SK-N-SH (cell line): ENCODE measurements around the gene RNF144B. TPM values are rescaled to one million over a fixed set of nuclear protein-coding genes. Genes with fewer than 3 reads are reported as not detected.
A peak's percentile ranks its signal among the peaks of the same experiment; 100 is the strongest.

Source experiments
- CTCF ChIA-PET: fragments of 300-600, 350-600 bp; formaldehyde crosslinking; extraction: SDS; loops from one replicate; lab custom pipeline; 2021; lab: Yijun Ruan, JAX
- POLR2A ChIA-PET: fragments of 350-600 bp; sonication (Branson Sonifier 250); formaldehyde crosslinking; extraction: SDS; loops from one replicate; lab custom pipeline; 2020; ENCODE audit warnings: antibody characterized with exemption, inconsistent platforms; lab: Yijun Ruan, JAX
- DNase-seq: peaks from one replicate; pipeline ENCODE4 v3.0.0; 2012
- H2AFZ ChIP-seq: fragments of 200-600 bp; sonication (generic); 2 replicates; pipeline ENCODE4 v1.8.1; 2016; ENCODE audit warnings: antibody characterized with exemption, mild to moderate bottlenecking, low read depth
- H3F3A ChIP-seq: fragments of 200-600 bp; sonication (generic); replicated peaks from 2 replicates; pipeline ENCODE3; 2016; ENCODE audit warnings: antibody characterized with exemption, mild to moderate bottlenecking; ENCODE audit not compliant: insufficient read depth
- H3K27ac ChIP-seq, 2 experiments: fragments of 200-500 bp in 1 of 2; fragments of 200-600 bp in 1 of 2; sonication (Bioruptor generic) in 1 of 2; sonication (generic), shearing (Covaris generic) in 1 of 2; 2 replicates each; pipeline versions ENCODE4 v1.5.1 to v1.6.1; 2014 to 2016; ENCODE audit warnings: low read depth in 2 of 2, inconsistent platforms in 1 of 2, low read length in 1 of 2, mild to moderate bottlenecking in 1 of 2, mixed read lengths in 1 of 2
- H3K27me3 ChIP-seq: fragments of 200-600 bp; sonication (generic), shearing (Covaris generic); 2 replicates; pipeline ENCODE4 v1.6.1; 2016; ENCODE audit warnings: mixed run types; ENCODE audit not compliant: insufficient read depth
- H3K36me3 ChIP-seq, 2 experiments: fragments of 200-500 bp in 1 of 2; fragments of 200-600 bp in 1 of 2; sonication (Bioruptor generic) in 1 of 2; sonication (generic) in 1 of 2; replicated peaks in 1 of 2; 2 replicates each; pipeline versions ENCODE3 to v1.5.1; 2014 to 2016; ENCODE audit warnings: low read length in 1 of 2, mild to moderate bottlenecking in 1 of 2; ENCODE audit not compliant: insufficient read depth in 2 of 2, control insufficient read depth in 1 of 2
- H3K4me1 ChIP-seq, 2 experiments: fragments of 200-500 bp in 1 of 2; fragments of 200-600 bp in 1 of 2; sonication (Bioruptor generic) in 1 of 2; sonication (generic), shearing (Covaris generic) in 1 of 2; 2 replicates each; pipeline versions ENCODE4 v1.5.1 to v1.6.1; 2014 to 2016; ENCODE audit warnings: low read depth in 1 of 2, low read length in 1 of 2, mixed run types in 1 of 2; ENCODE audit not compliant: insufficient read depth in 2 of 2, control insufficient read depth in 1 of 2
- H3K4me2 ChIP-seq: fragments of 200-600 bp; sonication (generic), shearing (Covaris generic); 2 replicates; pipeline ENCODE4 v1.6.1; 2017; ENCODE audit warnings: mixed run types
- H3K4me3 ChIP-seq, 2 experiments: fragments of 200-500 bp in 1 of 2; fragments of 200-600 bp in 1 of 2; sonication (Bioruptor generic) in 1 of 2; sonication (generic), shearing (Covaris generic) in 1 of 2; 2 replicates each; pipeline versions ENCODE4 v1.5.1 to v1.8.1; 2014 to 2016; ENCODE audit warnings: low read depth in 2 of 2, inconsistent platforms in 1 of 2, low read length in 1 of 2, mild to moderate bottlenecking in 1 of 2, mixed read lengths in 1 of 2, moderate library complexity in 1 of 2
- H3K79me2 ChIP-seq: fragments of 200-600 bp; sonication (generic); 2 replicates; pipeline ENCODE4 v1.8.1; 2017; ENCODE audit warnings: mild to moderate bottlenecking; ENCODE audit not compliant: insufficient read depth
- H3K9ac ChIP-seq: fragments of 200-600 bp; sonication (generic); 2 replicates; pipeline ENCODE4 v1.6.1; 2017; ENCODE audit warnings: mixed run types
- H3K9me2 ChIP-seq: fragments of 200-600 bp; sonication (generic); 2 replicates; pipeline ENCODE4 v1.6.1; 2017; ENCODE audit warnings: mixed run types
- H3K9me3 ChIP-seq: fragments of 200-600 bp; sonication (generic); 2 replicates; pipeline ENCODE4 v1.6.1; 2017; ENCODE audit warnings: mixed run types, mild to moderate bottlenecking, moderate library complexity
- H4K20me1 ChIP-seq: fragments of 200-600 bp; sonication (generic); 2 replicates; pipeline ENCODE4 v1.6.1; 2017; ENCODE audit warnings: mild to moderate bottlenecking, mixed run types; ENCODE audit not compliant: insufficient read depth
- CTCF ChIP-seq: fragments of 200-600 bp; sonication (generic); IDR thresholded peaks from 2 replicates; pipeline ENCODE4 v1.6.1; 2017; ENCODE audit warnings: antibody characterized with exemption, mild to moderate bottlenecking, moderate library complexity
- EZH2phosphoT487 ChIP-seq: fragments of 200-600 bp; sonication (generic); IDR thresholded peaks from 2 replicates; pipeline ENCODE4 v1.6.1; 2017; ENCODE audit warnings: low read depth, mixed run types, mild to moderate bottlenecking, antibody characterized with exemption, moderate library complexity, borderline replicate concordance
- GABPA ChIP-seq: IDR thresholded peaks from 2 replicates; pipeline ENCODE4 v1.4.0; 2012; ENCODE audit warnings: low read depth, mild to moderate bottlenecking
- JUND ChIP-seq: IDR thresholded peaks from 2 replicates; pipeline ENCODE4 v1.4.0; 2012
- MXI1 ChIP-seq: IDR thresholded peaks from 2 replicates; pipeline ENCODE4 v1.6.1; 2012; ENCODE audit warnings: mild to moderate bottlenecking, low read depth, low read length, improper control_type of control experiment
- NRF1 ChIP-seq: IDR thresholded peaks from 2 replicates; pipeline ENCODE4 v1.6.1; 2012; ENCODE audit warnings: low read depth, mild to moderate bottlenecking, low read length
- RCOR1 ChIP-seq: fragments of 150-350 bp; IDR thresholded peaks from 2 replicates; pipeline ENCODE4 v1.6.1; 2017; ENCODE audit warnings: antibody characterized with exemption, low read length
- RFX5 ChIP-seq: IDR thresholded peaks from 2 replicates; pipeline ENCODE4 v1.6.1; 2012; ENCODE audit warnings: mild to moderate bottlenecking, improper control_type of control experiment, low read length
- SIN3A ChIP-seq: IDR thresholded peaks from 2 replicates; pipeline ENCODE4 v1.6.1; 2012; ENCODE audit warnings: low read depth, mild to moderate bottlenecking, low read length, moderate library complexity, borderline replicate concordance
- TAF1 ChIP-seq: IDR thresholded peaks from 2 replicates; pipeline ENCODE4 v1.6.1; 2012; ENCODE audit warnings: low read depth, mild to moderate bottlenecking, low read length, moderate library complexity, borderline replicate concordance
- USF1 ChIP-seq: IDR thresholded peaks from 2 replicates; pipeline ENCODE4 v1.4.0; 2012; ENCODE audit warnings: low read depth, borderline replicate concordance
- WGBS: methylation state at CpG from one replicate; pipeline ENCODE4 v1.1.6; 2017; ENCODE audit warnings: low lambda C conversion rate; 5-methylcytosine and 5-hydroxymethylcytosine counted together
- polyA plus RNA-seq, 3 experiments: library from polyadenylated mRNA; depleted of rRNA; stranded (reverse); fragments of >200 nt; gene quantifications; 2 replicates each; pipeline ENCODE4 v1.2.3, GENCODE V29; 2012
- TF ChIP-seq, protein P1 (sequence below): IDR thresholded peaks from 2 replicates; pipeline ENCODE4 v1.4.0; 2012; ENCODE audit warnings: low read depth

Gene RNF144B
- polyA plus RNA-seq, 1 of the 3 experiments (the other 2 are of a cell fraction): 1.2 TPM

DNA sequence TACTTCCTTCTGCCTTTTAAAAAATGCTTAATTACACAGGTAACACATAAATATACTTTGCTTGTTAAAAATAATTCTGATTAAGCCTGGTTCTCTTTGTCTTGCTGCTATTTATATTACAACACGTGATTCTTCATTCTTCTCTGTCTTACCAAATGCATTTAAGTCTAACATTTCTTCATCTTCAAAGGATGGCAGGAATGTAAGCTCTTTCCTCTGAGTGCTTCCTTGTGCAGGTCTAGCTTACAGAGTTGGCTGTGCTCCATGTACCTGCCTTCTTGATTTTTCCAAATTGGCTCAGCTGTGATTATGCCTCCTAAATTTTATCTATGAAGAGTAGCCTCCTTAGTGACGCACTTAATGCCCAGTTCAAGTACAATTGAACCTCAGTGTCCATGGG is 44.4 kb downstream of the RNF144B start:
- H3K4me1 ChIP-seq: peaks cover 0 to 13% of the 10 kb centered on the region in 2 experiments; a peak in 2 of 4 replicates
- TF ChIP-seq EZH2phosphoT487 (no peak), JUND (no peak), GABPA (no peak), USF1 (no peak; the same call in 1 of the 2 replicates), MXI1 (no peak), SIN3A (no peak)
- TF ChIP-seq, protein P1, sequence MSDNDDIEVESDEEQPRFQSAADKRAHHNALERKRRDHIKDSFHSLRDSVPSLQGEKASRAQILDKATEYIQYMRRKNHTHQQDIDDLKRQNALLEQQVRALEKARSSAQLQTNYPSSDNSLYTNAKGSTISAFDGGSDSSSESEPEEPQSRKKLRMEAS: no peak
- TF ChIP-seq, all 33 proteins: peak for 0
- no peaks in the 10 kb centered on the region for H3K27me3 ChIP-seq
- no peak overlapping the region for H3K4me2 ChIP-seq
- H3F3A ChIP-seq: no peaks in the 10 kb centered on the region
- no peaks in the 10 kb centered on the region for H3K9me2 ChIP-seq
- ChIA-PET POLR2A (no interaction called here), CTCF (no interaction called here)
- DNase-seq: no peak
- no peak overlapping the region for H3K9ac ChIP-seq
- no peaks in the 10 kb centered on the region for H4K20me1 ChIP-seq
- H3K9me3 ChIP-seq: no peaks in the 10 kb centered on the region
- H3K79me2 ChIP-seq: no peaks in the 10 kb centered on the region
- no peak overlapping the region for H3K4me3 ChIP-seq
- no peaks in the 10 kb centered on the region for H3K36me3 ChIP-seq
- H3K27ac ChIP-seq: no peak overlapping the region; a peak in 2 of 4 replicates
- 51% methylated on average over 2 of the region's 2 CpGs for WGBS
- H2AFZ ChIP-seq: peak overlapping the region; percentile 42; the same call in 1 of the 2 replicates

DNA sequence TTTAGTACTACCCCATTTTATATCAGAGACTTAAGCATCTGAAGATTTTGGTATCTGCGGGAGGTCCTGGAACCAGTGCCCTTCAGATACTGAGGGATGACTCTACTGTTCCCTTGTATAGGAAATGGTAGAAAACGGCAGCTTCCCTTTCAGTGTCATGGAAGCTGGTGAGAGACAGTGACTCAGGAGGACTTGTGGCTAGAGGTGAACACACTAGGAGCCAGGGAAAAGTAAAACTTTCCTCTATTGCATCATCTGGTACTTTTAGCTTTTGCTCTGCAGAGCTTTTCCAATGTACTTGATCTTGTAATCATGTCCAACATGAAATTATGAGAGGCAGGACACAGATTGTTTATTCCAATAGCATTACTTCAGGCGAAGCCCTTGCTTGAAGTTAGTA is 45.0 kb downstream of the RNF144B start:
- no peaks in the 10 kb centered on the region for H3K9me3 ChIP-seq
- H3K27me3 ChIP-seq: no peaks in the 10 kb centered on the region
- no peaks in the 10 kb centered on the region for H3K36me3 ChIP-seq
- no peaks in the 10 kb centered on the region for H4K20me1 ChIP-seq
- 56% methylated on average over 3 of the region's 3 CpGs for WGBS
- peaks cover 0 to 13% of the 10 kb centered on the region in 2 experiments; a peak in 2 of 4 replicates for H3K4me1 ChIP-seq
- CTCF ChIA-PET: no interaction called here
- H3K4me2 ChIP-seq: no peak overlapping the region
- no peaks in the 10 kb centered on the region for H3F3A ChIP-seq
- H3K27ac ChIP-seq: peak overlapping the region in 1 of 2 experiments; percentile 14; a peak in 2 of 4 replicates
- no peak overlapping the region for H3K4me3 ChIP-seq
- H3K9me2 ChIP-seq: no peaks in the 10 kb centered on the region
- TF ChIP-seq RFX5: no peak
- TF ChIP-seq MXI1: no peak
- no peak for TF ChIP-seq TAF1
- TF ChIP-seq RCOR1: no peak
- TF ChIP-seq CTCF: no peak
- TF ChIP-seq JUND: no peak
- TF ChIP-seq NRF1: no peak
- no peak for DNase-seq
- H3K79me2 ChIP-seq: no peaks in the 10 kb centered on the region
- H2AFZ ChIP-seq: peak overlapping the region; percentile 42; the same call in 1 of the 2 replicates
- no peak overlapping the region for H3K9ac ChIP-seq
- POLR2A ChIA-PET: no interaction called here
